NCI-H1930 (cell line): ENCODE data around the gene UTP18.
A peak's percentile ranks its signal among the peaks of the same experiment; 100 is the strongest.
"Not testable (repeated sequence)": the region's sequence is repeated elsewhere in the genome, so short reads cannot be mapped to it uniquely, and the experiment has no call there.

Experiments
- DNase-seq, 2 experiments: peaks; one replicate each; lab custom pipeline; 2025; lab: John Stamatoyannopoulos, UW

The UTP18 gene

GRCh38 chr17:51260237-51261023, at the start of gene UTP18:
TSS of gene UTP18 (plus strand) at chr17:51260546. CDS start at chr17:51260585, 39 bp downstream.
- peak; percentile 93 to 96 for DNase-seq

DNA sequence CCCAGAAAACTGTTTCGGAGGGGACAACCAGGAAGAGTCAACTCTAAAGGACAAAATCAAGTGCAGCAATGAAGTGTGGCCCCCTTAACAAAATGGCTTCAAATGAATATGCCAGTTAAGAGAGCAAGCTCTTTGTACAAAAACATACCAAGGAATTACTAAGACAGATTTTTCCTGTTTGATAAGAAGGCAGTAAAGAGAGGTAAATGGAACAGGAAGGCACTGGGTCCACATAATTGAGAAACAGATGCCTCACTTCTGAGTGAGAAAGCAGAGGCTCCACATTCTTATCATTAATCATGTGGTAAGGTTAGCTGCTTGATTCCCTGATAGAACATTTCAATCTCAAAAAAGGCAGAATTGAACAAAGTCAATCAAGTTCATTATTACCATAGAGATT, 45.4 kb upstream of the UTP18 start:
- DNase-seq: no peak

DNA sequence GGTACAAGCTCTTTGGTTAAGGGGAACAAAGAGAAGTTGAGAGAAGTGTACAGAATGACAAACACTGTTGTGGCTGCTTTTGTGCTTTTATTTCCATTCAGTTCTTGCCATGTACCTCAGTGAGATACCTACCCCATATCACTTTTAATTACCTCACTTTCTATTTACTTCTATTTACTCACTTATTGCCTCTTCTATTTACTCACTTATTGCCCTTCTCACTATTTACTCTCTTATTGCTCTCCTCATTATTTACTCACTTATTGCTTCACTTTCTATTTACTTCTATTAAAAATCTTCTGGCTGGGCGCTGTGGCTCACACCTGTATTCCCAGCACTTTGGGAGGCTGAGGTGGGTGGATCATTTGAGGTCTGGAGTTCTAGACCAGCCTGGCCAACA, 42.4 kb upstream of the UTP18 start:
- DNase-seq: no peak

DNA sequence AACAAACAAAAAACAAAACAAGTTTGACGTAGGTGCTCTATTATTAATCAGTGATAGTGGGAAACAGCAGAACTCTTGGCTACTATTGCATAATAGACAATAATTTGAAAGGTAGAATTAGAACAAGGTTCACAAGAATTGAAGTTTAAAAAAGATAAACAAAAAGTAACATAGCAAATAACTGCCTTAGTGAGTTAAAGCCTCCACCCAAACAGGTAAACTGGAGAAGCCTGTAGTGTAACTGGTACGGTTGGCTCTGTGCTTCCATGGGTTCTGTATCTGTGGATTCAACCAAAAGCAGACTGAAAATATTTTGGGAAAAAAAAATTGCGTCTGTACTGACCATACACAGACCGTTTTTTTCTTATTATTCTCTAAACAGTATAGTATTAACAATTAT, 39.0 kb upstream of the UTP18 start:
- DNase-seq: no peak

GRCh38 chr17:51224402-51225262, 35.7 kb upstream of the UTP18 start:
- DNase-seq: no peak

DNA sequence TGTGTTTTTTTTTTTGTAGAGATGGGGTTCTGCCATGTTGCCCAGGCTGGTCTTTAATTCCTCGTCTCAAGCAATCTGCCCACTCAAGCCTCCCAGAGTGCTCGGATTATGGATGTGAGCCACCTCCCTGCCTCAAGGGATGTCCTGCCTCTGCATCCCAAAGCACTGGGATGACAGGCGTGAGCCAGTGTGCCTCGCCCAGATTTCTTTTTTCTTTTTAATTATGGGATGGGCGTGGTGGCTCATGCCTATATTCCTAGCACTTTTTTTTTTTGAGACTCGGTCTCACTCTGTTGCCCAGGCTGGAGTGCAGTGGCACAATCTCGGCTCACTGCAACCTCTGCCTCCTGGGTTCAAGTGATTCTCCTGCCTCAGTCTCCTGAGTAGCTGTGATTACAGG, 34.8 kb upstream of the UTP18 start:
- not testable (repeated sequence) for DNase-seq

DNA sequence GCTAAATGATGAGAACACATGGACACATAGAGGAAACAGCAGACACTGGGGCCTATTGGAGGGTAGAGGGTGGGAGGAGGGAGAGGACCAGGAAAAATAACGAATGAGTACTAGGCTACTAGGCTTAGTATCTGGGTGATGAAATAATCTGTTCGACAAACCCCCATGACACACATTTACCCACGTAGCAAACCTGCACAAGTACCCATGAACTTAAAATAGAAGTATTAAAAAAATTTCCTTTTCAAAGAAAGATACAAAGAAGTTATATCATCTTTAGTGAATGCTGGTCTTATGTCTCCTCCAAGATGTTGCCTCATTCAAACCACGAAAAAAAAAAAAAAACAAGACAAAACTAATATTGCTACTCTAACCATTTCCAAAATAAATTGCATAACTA, 32.2 kb upstream of the UTP18 start:
- DNase-seq: no peak

- no peak for DNase-seq
Observed at GRCh38 chr17:51229889-51230288, 30.5 kb upstream of the UTP18 start.

- DNase-seq: no peak
Observed at GRCh38 chr17:51230306-51230705, 30.0 kb upstream of the UTP18 start.

DNA sequence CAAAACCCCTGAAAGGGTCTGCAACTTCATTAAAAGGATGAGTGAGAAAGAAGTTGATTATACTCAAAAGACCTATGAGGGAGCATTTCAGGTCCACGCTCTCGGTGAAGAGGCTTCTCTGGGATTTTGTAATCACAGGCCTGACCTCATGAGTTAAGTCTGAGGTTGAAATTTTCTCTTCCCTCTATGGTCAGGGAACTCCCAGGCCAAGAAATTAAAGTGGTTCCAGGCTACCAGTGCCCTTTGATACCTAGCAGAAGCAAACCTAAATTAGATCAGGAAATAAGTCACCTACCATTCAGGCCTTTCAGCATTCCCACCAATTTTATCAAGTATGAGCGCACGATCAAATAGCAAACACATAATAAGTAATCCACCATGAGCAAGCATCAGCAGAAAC, 28.3 kb upstream of the UTP18 start:
- DNase-seq: no peak

- DNase-seq: no peak
Observed at GRCh38 chr17:51234162-51234561, 26.2 kb upstream of the UTP18 start.

GRCh38 chr17:51238255-51238887, 22.0 kb upstream of the UTP18 start:
- no peak for DNase-seq

- no peak for DNase-seq
Observed at GRCh38 chr17:51240275-51240674, 20.1 kb upstream of the UTP18 start.

GRCh38 chr17:51244041-51244440, 16.3 kb upstream of the UTP18 start:
- DNase-seq: no peak

DNA sequence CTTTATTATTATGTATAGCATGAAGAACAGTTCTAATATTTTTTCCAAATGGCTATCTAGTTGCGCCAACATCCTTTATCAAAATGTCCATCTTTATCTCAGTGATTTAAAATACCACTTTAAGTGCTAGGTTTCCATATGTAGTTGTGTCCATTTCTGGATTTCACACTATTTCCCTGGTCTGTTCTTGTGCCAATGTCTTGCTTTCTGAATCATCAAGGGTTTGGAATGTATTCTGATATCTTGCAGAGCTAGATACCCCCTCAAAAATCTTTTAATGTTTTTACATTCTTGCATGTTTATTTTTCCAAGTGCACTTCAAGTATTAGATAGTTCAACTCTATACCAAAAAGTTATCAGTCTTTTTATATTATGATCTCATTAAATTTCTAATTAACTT, 14.8 kb upstream of the UTP18 start:
- DNase-seq: no peak

GRCh38 chr17:51250314-51250840, 10.0 kb upstream of the UTP18 start:
- no peak for DNase-seq

DNA sequence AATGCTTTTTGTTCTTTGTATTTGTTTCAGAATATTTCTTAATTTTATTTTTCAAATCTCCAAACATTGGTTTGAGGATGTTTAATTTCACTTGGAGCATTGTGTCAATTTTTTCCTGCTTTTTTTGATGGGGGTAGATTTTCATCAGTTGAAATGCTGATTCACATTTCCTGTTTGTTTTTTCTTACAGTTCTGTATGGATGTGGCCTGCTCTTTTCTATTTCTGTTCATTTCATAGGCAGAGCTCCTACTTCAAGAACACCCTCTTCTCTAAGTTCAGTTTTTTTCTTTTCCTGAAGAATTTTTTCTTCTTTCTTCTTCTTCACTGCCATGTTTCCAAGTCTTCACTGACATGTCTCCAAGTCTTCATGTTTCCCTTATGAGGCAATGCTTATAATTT, 9.3 kb upstream of the UTP18 start:
- DNase-seq: no peak

DNA sequence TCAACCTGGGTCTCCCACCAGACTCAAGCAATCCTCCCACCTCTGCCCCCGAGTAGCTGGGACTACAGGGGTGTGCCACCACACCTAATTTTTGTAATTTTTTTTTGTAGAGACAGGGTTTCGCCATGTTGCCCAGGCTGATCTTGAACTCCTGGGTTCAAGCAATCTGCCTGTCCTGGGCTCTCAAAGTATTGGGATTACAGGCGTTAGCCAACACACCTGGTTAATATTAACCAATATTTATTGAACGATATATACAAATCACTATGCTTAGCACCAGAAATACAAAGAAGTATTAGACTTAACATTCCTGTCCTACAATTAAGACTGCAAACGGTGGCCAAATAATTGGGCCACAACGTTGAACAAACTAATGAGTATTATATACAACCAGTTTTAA, 4.7 kb upstream of the UTP18 start:
- no peak for DNase-seq

DNA sequence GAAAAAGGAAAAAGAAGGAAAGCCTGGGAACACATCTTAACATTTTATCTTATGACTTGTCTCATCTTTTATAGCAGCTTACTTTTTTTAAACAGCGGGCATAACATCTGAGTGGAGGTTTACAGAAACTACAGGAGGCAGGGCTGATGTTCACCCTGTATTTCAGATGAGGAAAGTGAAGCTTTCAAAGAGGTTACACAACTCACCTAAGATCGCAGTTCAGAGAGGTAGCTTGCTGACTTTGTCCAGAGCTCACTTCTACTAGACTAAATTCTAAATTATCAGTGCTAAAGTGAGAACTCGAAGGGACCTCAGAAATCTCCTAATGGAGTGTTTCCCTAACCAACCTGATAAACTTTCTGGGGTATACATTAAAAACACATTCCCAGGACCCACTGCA, 4.2 kb upstream of the UTP18 start:
- DNase-seq: no peak

DNA sequence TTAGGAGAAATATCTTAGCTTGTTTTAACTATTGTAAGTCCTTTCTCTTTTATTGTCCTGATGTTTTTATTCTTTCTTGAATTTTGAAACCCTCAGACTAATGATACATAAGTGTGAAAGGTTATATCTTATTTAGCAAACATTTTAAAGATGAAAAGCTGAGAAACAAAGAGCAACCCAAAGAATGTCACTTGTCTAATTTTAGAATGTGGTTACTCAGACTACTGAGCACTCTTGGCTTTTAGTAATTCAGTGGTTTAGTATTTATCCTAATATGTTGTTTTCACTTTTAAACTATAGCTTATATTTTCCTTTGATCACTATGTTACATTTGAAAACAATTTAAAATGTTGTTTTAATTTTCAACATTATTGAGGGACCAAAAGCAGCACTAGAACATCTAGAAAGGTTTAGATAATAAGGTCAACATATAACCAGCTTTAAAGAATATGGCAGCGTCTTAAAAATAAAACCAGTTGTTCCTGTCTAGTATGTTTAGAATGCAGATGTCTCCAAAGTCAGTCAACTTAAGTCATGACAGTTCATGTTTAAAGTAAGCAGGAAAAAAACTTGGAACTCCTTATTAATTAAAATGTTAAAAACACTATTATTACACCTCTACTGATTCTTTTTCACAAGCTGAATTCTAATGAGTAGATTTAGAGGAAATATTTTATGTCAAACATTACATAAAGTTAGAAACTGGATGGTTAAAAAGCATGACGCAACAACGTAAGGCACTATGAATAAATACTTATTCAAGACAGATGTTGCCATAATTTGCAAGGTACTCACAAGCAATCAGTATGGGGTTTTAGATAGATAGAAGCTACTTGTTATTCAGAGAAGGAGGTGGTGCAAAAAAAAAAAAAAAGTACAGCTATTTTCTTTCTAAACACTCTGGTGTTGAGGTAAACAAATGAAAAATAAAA, 2.9 kb upstream of the UTP18 start:
- no peak for DNase-seq

- DNase-seq: no peak
Observed at GRCh38 chr17:51258756-51259563, 1.4 kb upstream of the UTP18 start.
